Measurements from ENCODE around the gene SUSD6.

Gene SUSD6

DNA sequence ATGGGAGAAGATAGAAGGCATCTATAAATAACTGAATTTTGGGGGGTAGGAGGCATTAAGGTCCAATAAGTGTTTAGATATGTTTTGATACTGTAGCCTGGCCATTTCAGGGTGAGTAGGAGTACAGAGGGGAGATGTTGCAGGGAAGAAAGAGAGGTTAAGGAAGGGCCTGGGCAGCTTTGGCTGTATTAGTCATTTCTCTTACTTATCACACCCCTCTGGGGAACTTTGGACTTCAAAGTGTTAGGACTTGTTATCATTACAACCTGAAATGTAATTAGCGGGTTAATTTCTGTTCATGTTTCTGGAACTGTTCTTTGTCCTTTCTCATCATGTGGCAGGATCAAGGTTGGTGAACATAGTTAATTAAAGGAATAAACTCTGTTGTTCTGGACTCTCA, 40.3 kb downstream of the SUSD6 start:
- DNase-seq: peak; percentile 69

DNA sequence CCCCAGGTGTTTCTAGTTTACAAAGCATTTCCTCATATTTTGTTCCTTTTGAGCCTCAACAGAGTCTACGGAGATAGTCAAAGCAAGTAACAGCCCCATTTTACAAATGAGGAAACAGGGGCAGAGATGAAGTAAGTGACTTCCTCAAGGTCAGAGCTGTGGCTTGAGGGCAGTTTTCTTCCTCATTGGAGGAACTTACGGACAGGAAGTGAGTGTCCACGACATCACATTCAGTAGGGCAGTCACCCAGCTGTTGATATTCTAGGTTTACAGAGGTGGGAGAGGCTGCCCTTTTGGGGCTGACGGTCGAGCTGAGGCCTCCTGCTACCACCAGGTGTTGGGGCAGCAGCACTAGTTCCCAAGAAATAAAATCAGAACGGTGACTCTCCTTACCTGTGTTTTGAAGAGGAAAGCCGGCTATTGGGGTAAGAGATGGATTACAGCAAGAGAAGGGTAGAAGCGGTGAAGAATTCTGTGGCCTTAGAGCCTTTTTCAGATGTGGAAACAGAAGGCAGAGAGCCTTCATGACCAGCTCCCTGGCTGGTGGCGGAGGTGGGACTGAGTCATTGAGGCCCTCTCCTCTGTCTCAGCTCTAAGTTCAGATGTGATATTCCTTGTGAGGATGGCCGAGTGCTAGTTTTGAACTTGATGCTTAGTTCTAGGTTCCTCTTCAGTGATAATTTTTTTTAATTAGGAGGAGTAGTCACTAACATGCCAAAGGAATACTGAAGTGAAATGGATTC, 41.7 kb downstream of the SUSD6 start:
- peak; percentile 71 for DNase-seq

DNA sequence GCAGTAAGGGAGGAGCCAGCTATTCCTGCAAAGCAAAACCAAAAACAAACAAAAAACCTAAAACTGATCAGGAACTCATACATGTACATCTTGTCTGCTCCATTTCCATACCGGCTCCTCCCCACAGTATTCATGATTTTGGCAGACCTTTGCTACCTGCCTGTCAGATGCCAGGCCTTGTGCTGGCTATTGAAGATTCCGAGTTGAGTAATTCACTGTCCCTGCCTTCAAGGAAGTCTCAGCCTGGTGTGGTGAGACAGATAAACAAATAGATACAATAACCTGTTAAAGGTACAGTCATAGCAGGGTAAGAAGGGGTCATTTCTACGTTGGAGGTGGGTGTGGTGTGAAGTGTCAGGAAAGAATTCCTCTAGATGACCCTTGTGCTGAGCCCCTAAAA, 42.7 kb downstream of the SUSD6 start:
- no peak for DNase-seq

DNA sequence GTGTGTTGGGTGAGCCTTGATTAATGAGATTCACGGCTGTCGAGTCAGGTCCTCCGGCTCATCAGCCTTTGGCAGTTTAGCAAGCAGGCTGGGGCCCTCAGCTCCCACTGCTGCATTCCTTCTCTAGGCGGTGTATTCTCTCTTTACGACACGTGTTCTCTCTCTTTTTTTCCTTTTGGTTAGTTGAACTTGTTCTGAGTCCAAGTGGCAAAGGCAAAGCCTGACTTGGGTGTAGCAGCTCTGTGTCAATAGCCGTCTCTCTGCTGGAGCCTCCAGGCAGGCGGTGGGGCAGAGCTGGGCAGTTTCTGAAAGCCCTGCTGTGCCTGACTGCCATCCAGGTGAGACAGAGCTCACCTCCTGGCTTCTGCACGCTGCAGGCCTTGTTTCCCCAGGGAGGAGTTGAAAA, 46.6 kb downstream of the SUSD6 start:
- DNase-seq: no peak

DNA sequence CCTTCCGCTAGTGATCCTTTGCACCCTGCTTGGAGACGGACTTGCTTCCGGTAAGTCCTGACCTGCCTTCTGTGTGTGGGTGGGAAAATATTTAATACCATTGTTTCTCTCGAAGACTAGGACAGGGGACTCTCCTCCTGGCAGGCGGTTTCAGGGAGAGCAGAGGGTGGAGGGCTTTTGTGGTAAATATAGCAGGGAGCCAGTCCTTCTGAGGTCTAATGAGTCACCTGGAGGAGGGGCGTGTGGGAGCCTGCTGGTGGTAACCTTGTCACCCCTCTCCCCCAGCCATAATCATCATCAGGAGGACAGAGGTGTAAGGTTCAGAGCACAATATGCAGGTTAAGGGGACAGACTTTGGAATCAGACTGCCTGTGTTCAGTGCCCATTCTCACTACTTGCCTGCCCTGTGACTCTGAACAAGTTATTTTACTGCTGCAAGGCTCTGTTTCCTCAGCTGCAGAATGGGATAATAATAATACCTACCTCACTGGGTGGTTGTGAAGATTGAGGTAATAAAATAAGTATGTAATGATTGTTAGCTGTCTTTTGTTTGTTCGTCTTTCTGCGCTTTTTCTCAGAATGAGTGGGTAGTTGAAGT, 47.4 kb downstream of the SUSD6 start:
- no peak for DNase-seq

DNA sequence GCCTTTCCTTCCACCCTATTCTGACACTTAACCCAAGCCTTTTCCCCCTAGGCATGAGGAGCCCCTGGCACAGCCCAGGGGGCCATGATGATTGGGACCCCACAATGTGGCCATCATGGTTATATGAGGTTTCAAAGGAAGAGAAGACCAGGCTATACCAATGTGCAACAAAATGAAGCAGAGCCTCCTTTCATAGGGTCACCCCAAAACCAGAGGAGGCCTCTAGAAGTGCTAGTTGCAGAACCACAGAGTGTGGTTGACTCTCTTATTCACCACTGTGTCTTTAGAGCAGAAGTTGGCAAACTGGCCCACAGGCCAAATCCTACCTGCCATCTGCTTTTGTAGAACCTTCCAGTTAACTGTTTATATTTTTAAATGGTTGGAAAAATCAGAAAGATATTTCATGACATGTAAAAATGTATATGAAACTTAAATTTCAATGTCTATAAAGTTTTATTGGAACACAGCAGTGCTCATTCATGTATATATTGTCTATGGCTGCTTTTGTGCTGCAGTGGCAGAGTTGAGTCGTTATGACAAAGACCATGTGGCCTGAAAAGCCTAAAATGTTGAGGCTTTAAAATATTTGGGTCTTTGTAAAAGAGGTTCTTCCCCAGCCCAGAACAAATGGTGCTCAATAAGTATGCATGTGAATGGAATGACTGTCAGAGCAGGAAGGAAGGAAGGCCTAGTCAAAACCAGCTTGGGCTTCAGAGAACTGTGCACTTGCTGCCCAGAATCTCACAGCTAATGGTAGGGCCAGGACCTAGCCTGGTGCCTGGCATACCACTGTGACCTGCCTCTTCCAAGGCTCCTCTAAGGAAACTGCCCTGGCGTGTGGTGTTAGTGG, 49.2 kb downstream of the SUSD6 start:
- no peak for DNase-seq

DNA sequence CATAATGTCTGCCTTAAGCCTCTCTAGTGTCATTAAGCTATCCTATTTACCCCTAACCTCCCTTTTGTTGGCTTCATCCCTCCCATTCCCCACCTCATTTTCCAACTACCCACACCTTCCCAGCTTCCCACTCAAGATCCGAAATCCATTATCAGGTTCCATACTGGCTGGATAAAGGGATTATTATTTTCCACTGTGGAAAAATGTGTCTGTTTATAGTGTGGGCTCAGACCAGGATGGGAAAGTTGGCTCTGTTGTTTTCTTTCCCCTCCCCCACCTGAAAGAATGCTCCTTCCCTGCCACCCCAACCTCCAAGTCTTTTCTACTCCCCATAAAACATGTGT, 49.8 kb downstream of the SUSD6 start:
- no peak for DNase-seq

DNA sequence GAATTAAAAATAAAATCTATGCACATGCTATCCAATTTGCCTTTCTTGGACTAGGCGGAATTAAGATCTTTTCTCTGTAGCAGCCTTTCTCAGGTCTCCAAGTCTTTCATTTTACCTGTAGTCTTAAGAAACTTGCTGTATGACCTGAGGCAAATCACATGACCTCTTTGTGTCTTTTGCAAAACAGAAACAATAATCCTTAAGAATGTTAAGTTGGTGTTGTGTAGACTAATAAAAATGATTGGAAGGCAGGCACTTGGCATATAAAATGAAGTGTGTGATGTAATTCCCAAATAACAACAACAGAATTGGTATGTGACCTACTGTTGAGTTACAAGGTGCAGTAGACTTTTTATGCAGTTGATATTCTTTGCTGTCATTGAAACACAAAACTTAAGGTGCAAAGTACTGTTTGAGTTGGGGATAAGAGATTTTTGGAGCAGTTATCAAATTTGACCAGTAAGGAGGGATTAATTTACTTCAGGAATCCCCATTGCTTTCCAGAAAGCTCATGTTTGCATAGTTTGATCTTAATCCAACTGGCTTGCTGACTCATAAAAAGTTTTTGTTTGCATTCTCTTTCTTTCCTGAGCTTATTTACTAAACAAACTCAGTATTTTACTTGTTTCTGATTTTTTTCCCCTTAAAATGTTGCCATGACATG, 51.4 kb downstream of the SUSD6 start:
- DNase-seq: no peak

DNA sequence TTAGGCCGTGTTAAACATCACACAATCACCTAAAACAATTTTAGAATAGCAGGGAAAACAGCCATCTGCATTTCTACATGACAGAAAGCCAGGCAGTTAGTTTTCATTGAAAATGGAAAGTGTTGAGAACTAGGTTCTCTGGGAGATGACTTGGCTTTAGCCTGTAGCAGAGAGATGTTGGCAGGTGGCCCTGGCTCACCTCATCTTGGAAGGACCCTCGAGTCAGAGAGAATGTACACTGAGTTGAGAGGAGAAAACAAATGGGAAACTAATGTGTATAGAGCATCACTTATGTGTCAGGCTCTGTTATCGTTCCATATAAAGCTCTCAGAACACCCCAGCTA, 51.9 kb downstream of the SUSD6 start:
- DNase-seq: no peak

DNA sequence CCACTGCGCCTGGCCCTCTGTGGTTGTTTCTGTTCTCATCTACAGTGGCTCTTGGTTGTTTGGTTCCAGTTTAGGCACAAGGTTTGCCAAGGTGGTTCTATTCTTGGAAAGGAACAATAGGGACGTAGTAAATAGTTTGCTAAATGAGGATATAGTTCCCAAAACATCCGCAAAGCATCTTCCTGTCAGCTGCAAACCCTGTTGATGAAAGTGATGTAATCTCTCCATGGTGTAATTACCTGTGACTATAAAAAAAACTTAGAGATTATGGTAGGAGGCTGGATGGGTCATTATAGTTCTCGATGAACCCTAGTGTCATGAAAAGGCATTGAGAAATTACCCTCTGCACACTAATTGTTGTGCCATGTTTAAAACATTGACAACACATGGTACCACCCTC, 52.9 kb downstream of the SUSD6 start:
- DNase-seq: no peak

DNA sequence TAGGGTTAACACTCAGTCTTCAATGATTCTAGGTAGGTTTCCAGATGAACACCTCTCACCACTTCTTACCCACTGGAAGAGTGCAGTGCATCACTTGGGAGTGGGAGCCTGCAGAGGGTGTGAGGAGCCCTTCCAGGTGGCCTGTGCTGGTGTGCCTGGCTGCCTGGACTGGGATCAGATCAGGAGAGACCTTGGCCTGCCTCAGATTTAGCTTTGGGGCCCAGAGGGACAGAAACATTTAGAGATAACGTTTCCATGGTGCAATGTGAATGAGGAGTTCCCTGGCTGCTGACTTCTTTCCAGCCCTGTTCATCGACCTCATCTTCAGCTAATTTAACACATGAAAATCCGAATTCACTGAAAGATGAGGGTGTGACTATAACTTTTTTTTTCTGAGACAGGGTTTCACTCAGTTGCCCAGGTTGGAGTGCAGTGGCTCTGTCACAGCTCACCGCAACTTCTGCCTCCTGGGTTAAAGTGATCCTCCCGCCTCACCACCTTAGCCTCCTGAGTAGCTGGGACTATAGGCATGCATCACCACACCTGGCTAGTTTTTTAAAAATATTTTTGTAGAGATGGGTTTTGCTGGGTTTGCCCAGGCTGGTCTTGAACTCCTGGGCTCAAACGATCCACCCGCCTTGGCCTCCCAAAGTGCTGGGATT, 53.6 kb downstream of the SUSD6 start:
- DNase-seq: no peak

DNA sequence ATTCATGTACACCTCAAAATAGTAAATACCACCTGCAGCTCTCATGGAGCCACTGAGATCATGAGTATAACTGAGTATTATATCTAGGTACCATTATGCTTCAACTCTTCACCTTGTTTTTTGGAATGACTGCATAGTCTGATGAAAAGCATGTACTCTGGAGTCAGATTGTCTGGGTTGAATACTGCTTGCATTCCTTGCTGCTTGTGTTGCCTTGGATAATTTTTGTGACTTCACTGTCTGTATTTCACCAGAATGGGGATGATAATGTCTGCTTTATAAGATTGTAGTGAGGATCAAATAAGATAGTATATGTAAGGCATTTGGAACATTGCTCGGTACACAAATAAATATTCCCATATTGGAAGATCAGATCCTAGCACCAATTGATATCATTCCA, 54.2 kb downstream of the SUSD6 start:
- no peak for DNase-seq

DNA sequence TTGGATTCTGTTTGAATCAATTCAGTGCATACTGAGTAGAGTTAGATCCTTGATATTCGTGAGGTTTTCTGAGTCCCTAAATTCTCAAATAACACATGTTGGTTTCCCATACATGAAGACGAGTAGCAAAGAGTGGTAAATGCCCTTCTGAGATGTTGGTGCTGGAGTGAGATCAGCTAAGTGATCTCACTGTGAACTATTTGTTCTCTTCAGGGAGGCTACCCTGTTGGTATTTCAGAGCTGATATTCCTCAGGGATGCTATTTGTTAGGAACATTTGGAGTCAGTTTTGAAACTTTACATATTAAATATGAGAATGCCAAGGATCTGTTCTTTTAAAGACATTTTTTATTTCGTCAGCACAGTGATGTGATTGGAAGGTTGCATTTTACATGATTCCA, 54.7 kb downstream of the SUSD6 start:
- DNase-seq: no peak

DNA sequence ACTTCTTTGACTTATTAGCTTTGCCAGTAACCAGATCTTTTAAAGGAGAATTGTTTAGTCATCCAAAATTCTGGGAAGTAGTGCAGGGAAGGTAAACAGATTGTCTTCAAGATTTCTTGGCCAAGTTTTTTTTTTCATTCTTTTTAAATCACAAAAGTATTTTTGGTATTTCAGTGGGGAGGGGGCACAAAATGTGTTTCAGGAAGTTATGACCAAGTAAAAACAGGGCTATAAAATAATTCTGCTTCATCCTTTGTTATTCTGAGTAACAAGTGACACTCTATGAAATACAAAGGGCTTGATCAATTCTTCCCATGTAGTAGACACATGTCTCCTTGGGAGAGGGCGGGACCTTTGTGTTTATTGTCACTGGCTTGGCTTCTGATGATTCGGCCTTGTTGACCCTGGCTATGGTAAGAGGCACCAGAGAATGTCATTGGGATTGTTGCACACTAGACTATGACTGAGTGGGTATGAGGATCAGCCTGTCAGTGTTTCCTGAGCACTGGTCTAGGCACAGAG, 55.4 kb downstream of the SUSD6 start:
- no peak for DNase-seq

DNA sequence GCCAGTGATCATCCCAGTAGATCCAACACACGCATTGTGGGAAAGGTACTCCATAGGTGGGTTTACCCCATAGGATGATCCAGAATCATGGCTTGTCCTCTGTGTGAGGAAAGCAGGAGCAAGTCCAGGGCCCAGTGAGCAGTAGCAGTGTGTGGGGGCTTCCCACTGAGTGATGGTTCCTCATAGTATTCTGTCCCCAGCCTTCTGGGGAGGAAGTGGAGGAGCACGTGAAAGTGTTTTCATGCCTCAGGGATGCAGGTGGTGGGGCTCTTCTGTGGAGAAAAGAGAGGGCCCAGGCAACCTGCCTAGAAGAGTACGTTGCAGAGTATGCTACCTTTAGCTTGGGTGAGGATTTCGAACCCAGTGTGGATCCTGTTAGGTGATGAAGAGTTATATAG, 56.5 kb downstream of the SUSD6 start:
- DNase-seq: no peak

DNA sequence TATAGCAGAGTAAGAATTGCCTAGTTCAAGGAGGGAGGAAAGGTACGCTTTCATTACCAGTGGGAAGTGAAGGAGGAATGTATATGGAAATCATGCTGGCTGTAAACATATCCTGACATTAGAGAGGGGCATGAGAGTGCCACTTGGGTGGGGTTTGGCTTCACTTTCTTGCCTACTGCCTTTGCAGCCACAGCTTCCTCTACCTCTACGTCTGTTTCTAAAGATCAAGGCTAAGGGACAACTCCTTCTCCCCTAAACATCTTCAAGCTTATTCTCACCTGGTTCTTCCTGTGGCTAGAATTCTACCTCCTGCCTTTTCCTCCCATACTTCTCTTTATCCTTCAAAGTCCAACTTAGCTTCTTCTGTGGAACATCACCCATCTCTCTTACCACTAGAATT, 58.0 kb downstream of the SUSD6 start:
- no peak for DNase-seq

DNA sequence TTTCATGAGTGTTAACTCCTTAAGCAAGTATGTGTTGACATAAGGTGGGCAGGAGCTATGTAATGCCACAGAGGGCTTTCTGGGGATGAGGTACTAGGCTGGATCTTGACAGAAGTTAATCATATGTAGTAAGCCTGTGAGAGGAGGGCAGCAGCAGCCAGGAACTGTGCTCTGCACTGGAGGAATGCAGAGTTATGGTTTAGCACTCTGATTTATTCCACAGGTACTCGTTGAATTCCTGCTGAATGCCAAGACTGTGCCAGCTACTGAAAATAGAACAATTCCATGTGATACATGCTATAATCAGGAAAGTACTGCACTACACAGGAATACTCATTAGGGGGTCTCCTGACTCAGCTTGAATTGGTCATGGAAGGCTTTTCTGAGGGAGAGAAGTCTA, 58.7 kb downstream of the SUSD6 start:
- DNase-seq: no peak

DNA sequence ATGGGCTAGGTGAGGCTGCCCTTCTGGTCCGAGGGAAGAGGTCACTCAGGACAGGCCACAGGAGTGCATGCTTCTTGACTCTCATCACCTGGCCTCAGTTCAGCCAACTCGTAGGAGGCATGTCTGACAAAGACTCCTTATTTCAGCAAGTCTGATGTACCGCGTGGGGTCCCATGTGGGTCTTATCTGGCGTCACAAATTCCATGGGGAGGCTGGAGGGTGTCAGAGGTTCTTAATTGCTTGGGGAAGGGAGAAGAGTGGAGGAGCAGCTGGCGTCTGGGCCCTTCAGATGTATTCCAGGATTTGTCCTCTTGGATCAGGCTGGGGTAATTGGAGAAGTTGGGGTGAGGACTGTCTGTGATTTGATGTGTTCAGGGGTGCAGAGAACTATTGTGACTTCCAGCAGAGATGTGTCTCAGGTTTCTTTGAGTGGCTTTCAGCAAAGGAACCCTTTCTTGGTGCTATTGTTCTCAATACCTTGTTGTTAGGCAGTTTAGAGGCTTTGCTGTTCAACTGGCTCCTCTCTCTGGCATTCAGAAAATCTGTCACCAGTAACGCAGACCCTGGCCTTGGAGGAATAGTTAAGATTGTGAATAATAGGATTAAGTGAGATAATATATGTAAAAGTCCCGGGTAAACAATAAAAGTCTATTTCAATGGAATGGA, 60.1 kb downstream of the SUSD6 start:
- DNase-seq: no peak

DNA sequence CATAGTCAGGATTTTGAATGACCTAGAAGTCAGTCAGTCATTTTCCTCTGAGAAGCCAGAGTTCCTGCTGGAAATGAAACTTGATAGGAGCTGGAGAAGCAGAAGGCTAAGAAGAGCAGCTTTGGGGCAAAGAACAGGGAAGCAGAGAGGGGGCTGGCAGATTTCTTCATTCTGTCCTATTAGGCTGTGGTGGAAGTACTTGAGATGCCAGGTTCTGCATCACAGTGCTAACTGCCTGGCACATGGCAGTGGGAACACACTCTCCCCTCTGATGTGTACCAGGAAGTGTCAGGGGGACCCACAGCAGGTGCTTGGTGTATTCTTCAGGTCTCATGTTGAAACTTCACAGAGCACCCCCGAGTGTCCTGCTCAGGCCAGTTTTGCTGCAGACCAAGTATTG, 61.0 kb downstream of the SUSD6 start:
- DNase-seq: no peak

DNA sequence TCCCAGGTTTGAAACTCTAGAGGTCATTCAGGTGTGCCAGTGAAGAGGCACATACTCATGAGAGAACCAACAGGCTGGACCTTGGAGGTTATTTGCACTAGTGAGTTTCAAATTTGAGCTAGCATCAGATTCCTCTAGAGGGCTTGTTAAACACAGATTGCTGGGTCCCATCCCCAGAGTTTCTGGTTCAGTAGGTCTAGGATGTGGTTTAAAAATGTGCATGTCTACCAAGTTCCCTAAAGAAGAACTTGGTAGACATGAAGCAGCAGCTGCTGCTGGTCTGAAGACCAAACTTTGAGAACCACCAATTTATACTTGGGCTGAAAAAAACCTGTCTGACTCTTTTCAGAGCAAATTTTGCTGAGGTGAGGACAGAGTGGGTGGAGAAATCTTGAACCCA, 61.7 kb downstream of the SUSD6 start:
- no peak for DNase-seq

DNA sequence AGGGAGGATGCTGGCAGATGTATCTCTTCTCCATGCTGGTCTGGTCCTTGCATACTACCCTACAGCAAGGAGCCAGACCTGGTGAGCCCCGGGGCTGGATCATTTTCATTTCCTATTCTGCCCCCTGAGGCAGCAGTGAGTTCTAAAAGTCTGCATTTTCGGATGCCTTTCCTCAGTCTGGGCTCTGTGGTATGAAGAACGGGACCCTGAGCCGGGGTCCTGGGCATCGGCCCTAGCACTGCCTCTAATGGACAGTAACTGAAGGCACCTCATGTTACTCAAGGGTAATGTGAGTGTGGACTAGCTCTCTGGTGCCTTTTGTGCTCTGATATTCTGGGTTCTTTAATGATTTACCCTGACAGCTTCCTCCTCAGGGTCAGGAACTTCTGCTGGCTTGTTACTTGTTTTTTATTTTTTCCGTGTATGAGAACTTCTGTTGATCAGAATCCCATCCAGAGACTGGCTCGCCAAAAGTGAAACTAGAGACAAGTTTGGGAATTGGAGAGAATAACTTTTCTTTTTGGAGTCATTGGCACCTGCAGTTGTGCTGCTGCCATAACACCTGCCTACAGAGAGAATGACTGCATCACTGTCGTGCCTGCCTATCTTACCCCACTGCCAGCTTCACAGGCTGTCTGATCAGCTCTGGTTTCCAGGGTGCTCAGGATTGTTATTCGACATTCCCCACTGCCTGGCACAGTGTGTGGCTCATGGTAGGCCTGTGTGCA, 62.3 kb downstream of the SUSD6 start:
- DNase-seq: no peak
